OCI-LY7 (cell line): Measurements from ENCODE around the gene LSM14B. TPM values are rescaled to one million over a fixed set of nuclear protein-coding genes. Genes with fewer than 3 reads are reported as not detected.

Experiments
- BruUV-seq: library from RNA; stranded (reverse); fragments of 400-500 nt; replicated peaks from 2 replicates; lab custom pipeline; 2021; lab: Mats Ljungman, UMichigan
- CTCF ChIA-PET: fragments of 300-600 bp; sonication (Branson Sonifier 250); formaldehyde crosslinking; loops from one replicate; lab custom pipeline; 2022; ENCODE audit warnings: antibody characterized with exemption; ENCODE audit not compliant: unreplicated experiment; lab: Charles Lee
- POLR2A ChIA-PET: fragments of 300-600 bp; sonication (Branson Sonifier 250); formaldehyde crosslinking; loops from one replicate; lab custom pipeline; 2022; ENCODE audit warnings: antibody characterized with exemption; lab: Charles Lee
- DNase-seq: peaks from one replicate; pipeline ENCODE4 v3.0.0-alpha.2; 2015; ENCODE audit warnings: low spot score
- H2AFZ ChIP-seq: fragments of 200-600 bp; sonication (generic), shearing (Covaris generic); 2 replicates; pipeline ENCODE4 v1.6.1; 2014; ENCODE audit warnings: mild to moderate bottlenecking, antibody characterized with exemption, low read length, moderate library complexity
- H3K27ac ChIP-seq: fragments of 200-600 bp; sonication (generic); 2 replicates; pipeline ENCODE4 v1.5.1; 2014; ENCODE audit warnings: mixed run types, low read depth, mild to moderate bottlenecking, moderate library complexity, low read length, inconsistent platforms; ENCODE audit not compliant: poor library complexity, severe bottlenecking
- H3K36me3 ChIP-seq: fragments of 200-600 bp; sonication (generic); 2 replicates; pipeline ENCODE4 v1.6.1; 2014; ENCODE audit warnings: mild to moderate bottlenecking, antibody characterized with exemption, low read length, moderate library complexity, mixed read lengths; ENCODE audit not compliant: insufficient read depth
- H3K4me1 ChIP-seq: fragments of 200-600 bp; sonication (generic); 2 replicates; pipeline ENCODE4 v1.5.1; 2014; ENCODE audit warnings: mild to moderate bottlenecking, low read length; ENCODE audit not compliant: insufficient read depth, poor library complexity, severe bottlenecking
- H3K4me2 ChIP-seq: fragments of 200-600 bp; sonication (generic); 2 replicates; pipeline ENCODE4 v1.6.1; 2014; ENCODE audit warnings: mild to moderate bottlenecking, low read length
- H3K4me3 ChIP-seq: fragments of 200-600 bp; sonication (generic); 2 replicates; pipeline ENCODE4 v1.5.1; 2014; ENCODE audit warnings: mild to moderate bottlenecking, low read depth, low read length; ENCODE audit not compliant: poor library complexity, severe bottlenecking
- H3K79me2 ChIP-seq: fragments of 200-600 bp; sonication (generic); 2 replicates; pipeline ENCODE4 v1.6.1; 2016; ENCODE audit warnings: low read depth, mild to moderate bottlenecking, low read length, moderate library complexity, mixed read lengths; ENCODE audit not compliant: insufficient read depth
- H3K9me2 ChIP-seq: fragments of 200-600 bp; sonication (generic); 2 replicates; pipeline ENCODE4 v1.6.1; 2016; ENCODE audit warnings: mild to moderate bottlenecking, low read length, mixed read lengths; ENCODE audit not compliant: insufficient read depth
- H3K9me3 ChIP-seq: fragments of 200-600 bp; sonication (generic); 2 replicates; pipeline ENCODE4 v1.6.1; 2014; ENCODE audit warnings: mild to moderate bottlenecking, mixed run types, low read length, mixed read lengths
- H4K20me1 ChIP-seq: fragments of 200-600 bp; sonication (generic); 2 replicates; pipeline ENCODE4 v1.6.1; 2014; ENCODE audit warnings: mild to moderate bottlenecking, antibody characterized with exemption, low read length, moderate library complexity, mixed read lengths; ENCODE audit not compliant: insufficient read depth
- EZH2phosphoT487 ChIP-seq: fragments of 200-600 bp; sonication (generic); IDR thresholded peaks from 2 replicates; pipeline ENCODE4 v1.6.1; 2018; ENCODE audit warnings: low read depth, borderline replicate concordance, mild to moderate bottlenecking, mixed run types, antibody characterized with exemption, low read length, moderate library complexity, mixed read lengths
- intact Hi-C: fragments of 100-400 bp; cut with micrococcal nuclease; formaldehyde crosslinking; loops from one replicate; pipeline ENCODE4 v1.10.0; 2022; ENCODE audit not compliant: unreplicated experiment
- total RNA-seq, 2 experiments: library from RNA; depleted of rRNA in 1 of 2; stranded (reverse); fragments of >200 nt in 1 of 2; shearing (Covaris generic) in 1 of 2; gene quantifications; 2 replicates each; pipeline ENCODE4 v1.2.3, GENCODE V29; 2014 to 2022
- TF ChIP-seq, protein P1 (sequence below): fragments of 200-600 bp; sonication (generic); conservative IDR thresholded peaks from 2 replicates; pipeline ENCODE4 v1.5.1; 2014; ENCODE audit warnings: mild to moderate bottlenecking, antibody characterized with exemption, low read length, moderate library complexity, mixed read lengths

Gene LSM14B
- total RNA-seq, 2 experiments from 2014 or later: 44.7 to 53.7 TPM

- Histone ChIP-seq H3K36me3 (peaks cover 99% of the 10 kb centered on the region), H3K4me2 (no peak overlapping the region), H3K4me1 (peaks cover 15% of the 10 kb centered on the region), H3K4me3 (no peak overlapping the region), H3K27ac (no peak overlapping the region), H2AFZ (no peak overlapping the region), H3K9me2 (no peaks in the 10 kb centered on the region), H3K79me2 (peaks cover 40% of the 10 kb centered on the region), H4K20me1 (peaks cover 23% of the 10 kb centered on the region), H3K9me3 (no peaks in the 10 kb centered on the region)
- no peak for DNase-seq
- TF ChIP-seq, protein P1, sequence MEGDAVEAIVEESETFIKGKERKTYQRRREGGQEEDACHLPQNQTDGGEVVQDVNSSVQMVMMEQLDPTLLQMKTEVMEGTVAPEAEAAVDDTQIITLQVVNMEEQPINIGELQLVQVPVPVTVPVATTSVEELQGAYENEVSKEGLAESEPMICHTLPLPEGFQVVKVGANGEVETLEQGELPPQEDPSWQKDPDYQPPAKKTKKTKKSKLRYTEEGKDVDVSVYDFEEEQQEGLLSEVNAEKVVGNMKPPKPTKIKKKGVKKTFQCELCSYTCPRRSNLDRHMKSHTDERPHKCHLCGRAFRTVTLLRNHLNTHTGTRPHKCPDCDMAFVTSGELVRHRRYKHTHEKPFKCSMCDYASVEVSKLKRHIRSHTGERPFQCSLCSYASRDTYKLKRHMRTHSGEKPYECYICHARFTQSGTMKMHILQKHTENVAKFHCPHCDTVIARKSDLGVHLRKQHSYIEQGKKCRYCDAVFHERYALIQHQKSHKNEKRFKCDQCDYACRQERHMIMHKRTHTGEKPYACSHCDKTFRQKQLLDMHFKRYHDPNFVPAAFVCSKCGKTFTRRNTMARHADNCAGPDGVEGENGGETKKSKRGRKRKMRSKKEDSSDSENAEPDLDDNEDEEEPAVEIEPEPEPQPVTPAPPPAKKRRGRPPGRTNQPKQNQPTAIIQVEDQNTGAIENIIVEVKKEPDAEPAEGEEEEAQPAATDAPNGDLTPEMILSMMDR: no peak
- TF ChIP-seq EZH2phosphoT487: no peak
- intact Hi-C loops: loop anchor here (2.0 kb wide), 1 partner anchor 157 kb away; no protein-coding TSS in a partner anchor
- POLR2A ChIA-PET: no interaction called here
- CTCF ChIA-PET: no interaction called here
- BruUV-seq: no TSS peak
These were observed 15.4 kb downstream of the LSM14B start for GRCh38 chr20:62137478-62138203.

DNA sequence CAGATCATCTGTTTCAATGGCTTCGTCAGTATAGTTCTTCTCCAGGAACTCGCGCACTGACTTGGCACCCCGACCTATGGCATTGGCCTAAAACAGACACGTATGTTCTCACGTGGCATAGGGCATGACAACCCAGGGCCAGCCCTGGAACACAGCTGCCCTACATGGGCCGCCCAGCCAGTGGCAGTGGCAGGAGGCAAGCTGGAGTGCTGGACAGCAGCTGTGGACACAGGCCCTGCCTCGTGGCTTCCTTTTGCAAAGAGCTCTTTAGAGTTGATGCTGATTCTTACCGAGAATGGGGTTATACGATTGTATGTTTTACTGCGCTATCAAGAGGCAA, 15.9 kb downstream of the LSM14B start:
- H3K4me1 ChIP-seq: peaks cover 15% of the 10 kb centered on the region
- intact Hi-C loops: no loop called here
- no peak overlapping the region for H3K4me2 ChIP-seq
- H2AFZ ChIP-seq: no peak overlapping the region
- H3K9me2 ChIP-seq: no peaks in the 10 kb centered on the region
- DNase-seq: no peak
- ChIA-PET CTCF (no interaction called here), POLR2A (no interaction called here)
- no peaks in the 10 kb centered on the region for H3K9me3 ChIP-seq
- H3K4me3 ChIP-seq: no peak overlapping the region
- peaks cover 42% of the 10 kb centered on the region for H3K79me2 ChIP-seq
- TF ChIP-seq, protein P1: no peak
- TF ChIP-seq EZH2phosphoT487: no peak
- BruUV-seq: no TSS peak
- peaks cover 93% of the 10 kb centered on the region for H3K36me3 ChIP-seq
- H4K20me1 ChIP-seq: peaks cover 23% of the 10 kb centered on the region
- no peak overlapping the region for H3K27ac ChIP-seq

DNA sequence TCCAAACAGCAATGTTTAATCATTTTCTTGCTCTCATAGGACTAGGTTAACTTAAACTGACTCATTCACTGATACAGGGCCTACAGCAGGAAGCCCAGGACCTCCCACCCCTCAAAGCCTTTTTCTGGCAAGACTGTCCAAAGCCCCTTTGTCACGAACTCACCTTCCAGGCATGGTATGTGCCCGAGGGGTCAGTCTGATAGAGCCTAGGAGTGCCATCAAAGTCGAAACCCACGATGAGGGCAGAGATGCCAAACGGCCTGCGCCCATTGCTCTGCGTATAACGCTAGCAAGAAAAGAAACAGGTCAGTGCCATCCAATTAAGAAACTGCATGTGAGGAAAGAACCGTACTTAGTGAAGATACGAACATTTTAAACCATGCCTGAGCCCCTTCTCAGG, 16.6 kb downstream of the LSM14B start:
- H3K9me2 ChIP-seq: no peaks in the 10 kb centered on the region
- TF ChIP-seq, protein P1: no peak
- TF ChIP-seq EZH2phosphoT487: no peak
- H4K20me1 ChIP-seq: peaks cover 23% of the 10 kb centered on the region
- POLR2A ChIA-PET: interaction anchor here (0.8 kb wide), 1 partner anchor 71 kb away, joined by 3 read pairs; no protein-coding TSS in a partner anchor
- no peak overlapping the region for H3K27ac ChIP-seq
- H3K9me3 ChIP-seq: no peaks in the 10 kb centered on the region
- H3K36me3 ChIP-seq: peaks cover 86% of the 10 kb centered on the region
- H3K4me2 ChIP-seq: no peak overlapping the region
- H3K4me3 ChIP-seq: no peak overlapping the region
- TSS peak; percentile 16 for BruUV-seq
- no peak overlapping the region for H2AFZ ChIP-seq
- H3K79me2 ChIP-seq: peaks cover 42% of the 10 kb centered on the region
- CTCF ChIA-PET: no interaction called here
- no peak for DNase-seq
- intact Hi-C loops: no loop called here
- H3K4me1 ChIP-seq: peaks cover 15% of the 10 kb centered on the region
